Left ventricle myocardium superior (tissue), 1 donor: ENCODE results near the gene LINGO3. TPM values are rescaled to one million over a fixed set of nuclear protein-coding genes. Genes with fewer than 3 reads are reported as not detected.
"Not testable (repeated sequence)": the region's sequence is repeated elsewhere in the genome, so short reads cannot be mapped to it uniquely, and the experiment has no call there.

Source experiments
- ATAC-seq: fragments of 200-7000 bp; cut with Tn5 transposase; one replicate; pipeline ENCODE4 v1.9.1; 2020; ENCODE audit warnings: mild to moderate bottlenecking, moderate library complexity
- DNase-seq: peaks from one replicate; pipeline ENCODE4 v3.0.0-alpha.2; 2020
- intact Hi-C: fragments of 100-400 bp; cut with micrococcal nuclease; formaldehyde crosslinking; loops from one replicate; pipeline ENCODE4 v1.11.0; 2022
- total RNA-seq: library from RNA; stranded (reverse); fragmentation: NEBNext Ultra II Directional; extraction: Animal tissue kit (Norgen Biotek cat#: 25700); gene quantifications from one replicate; pipeline ENCODE4 v1.2.1, GENCODE V29; 2021
- donor health status: DM: no; HTN: yes; CAD: no; lungs with severe emphysema.

The LINGO3 gene
- total RNA-seq, 1 donor from 2014 or later: not detected

- no peak for ATAC-seq
- no peak for DNase-seq
- intact Hi-C loops: no loop called here
Measured at GRCh38 chr19:2287585-2288337, 20.2 kb downstream of the LINGO3 start.

- no peak for ATAC-seq
- intact Hi-C loops: no loop called here
- DNase-seq: no peak
Measured at GRCh38 chr19:2286402-2287140, 21.4 kb downstream of the LINGO3 start.

GRCh38 chr19:2283835-2284507 is 24.0 kb downstream of the LINGO3 start:
- intact Hi-C loops: no loop called here
- no peak for ATAC-seq
- no peak for DNase-seq

DNA sequence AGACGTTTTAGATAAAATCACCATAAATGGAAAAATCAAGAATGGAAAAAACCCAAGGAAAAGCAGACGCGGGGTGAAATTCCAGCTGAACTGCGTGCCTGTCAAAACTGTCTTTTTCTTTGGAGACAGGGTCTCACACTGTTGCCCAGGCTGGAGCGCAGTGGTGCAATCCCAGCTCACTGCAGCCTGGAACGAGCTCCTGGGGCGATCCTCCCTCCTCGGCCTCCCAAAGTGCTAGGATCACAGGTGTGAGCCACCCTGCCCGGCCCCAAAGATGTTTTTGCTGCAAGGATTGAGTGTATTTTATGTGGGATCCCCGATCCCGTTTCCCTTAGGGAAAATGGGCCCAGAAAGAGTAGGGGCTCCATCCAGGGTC is 25.1 kb downstream of the LINGO3 start:
- intact Hi-C loops: no loop called here
- ATAC-seq (no peak), DNase-seq (no peak)

GRCh38 chr19:2282062-2282861 is 25.7 kb downstream of the LINGO3 start, which contains the start of gene PEAK3:
Gene PEAK3 (minus strand): TSS chr19:2282175. CDS start chr19:2280931, 1,244 bp downstream.
- intact Hi-C loops: no loop called here
- ATAC-seq (peak; percentile 93), DNase-seq (peak; percentile 87)

- ATAC-seq: peak; percentile 26
- intact Hi-C loops, DNase-seq: not testable (repeated sequence)
Measured at GRCh38 chr19:2281265-2282061, 26.5 kb downstream of the LINGO3 start.

DNA sequence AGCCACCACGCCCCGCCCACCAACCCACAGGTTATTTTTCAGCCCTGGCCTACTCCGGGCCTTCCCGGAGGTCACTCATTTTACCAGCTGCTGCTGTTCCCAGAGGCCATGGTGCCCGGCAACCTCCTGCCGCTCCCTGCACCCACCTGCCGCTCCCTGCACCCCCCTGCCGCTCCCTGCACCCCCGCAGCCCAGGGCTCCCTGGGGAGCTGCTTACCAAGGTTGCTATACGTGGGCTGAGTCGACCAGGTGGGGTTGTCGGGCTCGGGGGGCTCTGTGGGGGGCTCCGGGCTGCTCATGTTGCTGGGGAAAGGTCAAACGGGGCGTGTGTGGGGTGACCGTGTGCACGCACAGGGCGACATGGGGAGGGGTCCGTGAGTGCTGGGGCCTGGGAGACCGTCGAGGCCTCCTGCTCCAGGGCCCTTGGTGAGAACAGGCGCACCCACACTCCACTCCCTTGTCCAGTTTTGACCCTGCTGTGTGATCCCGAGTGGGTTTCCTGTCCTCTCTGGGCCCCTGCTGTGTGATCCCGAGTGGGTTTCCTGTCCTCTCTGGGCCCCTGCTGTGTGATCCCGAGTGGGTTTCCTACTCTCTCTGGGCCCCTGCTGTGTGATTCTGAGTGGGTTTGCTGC is 27.2 kb downstream of the LINGO3 start:
- ATAC-seq (no peak), DNase-seq (no peak)
- intact Hi-C loops: no loop called here

GRCh38 chr19:2278459-2279158 is 29.3 kb downstream of the LINGO3 start:
- ATAC-seq (no peak), DNase-seq (no peak)

GRCh38 chr19:2277138-2277537 is 30.8 kb downstream of the LINGO3 start:
- ATAC-seq (no peak), DNase-seq (no peak)
- intact Hi-C loops: no loop called here

More at GRCh38 chr19:2278459-2279158, 29.3 kb downstream of the LINGO3 start:
- intact Hi-C loops: no loop called here

DNA sequence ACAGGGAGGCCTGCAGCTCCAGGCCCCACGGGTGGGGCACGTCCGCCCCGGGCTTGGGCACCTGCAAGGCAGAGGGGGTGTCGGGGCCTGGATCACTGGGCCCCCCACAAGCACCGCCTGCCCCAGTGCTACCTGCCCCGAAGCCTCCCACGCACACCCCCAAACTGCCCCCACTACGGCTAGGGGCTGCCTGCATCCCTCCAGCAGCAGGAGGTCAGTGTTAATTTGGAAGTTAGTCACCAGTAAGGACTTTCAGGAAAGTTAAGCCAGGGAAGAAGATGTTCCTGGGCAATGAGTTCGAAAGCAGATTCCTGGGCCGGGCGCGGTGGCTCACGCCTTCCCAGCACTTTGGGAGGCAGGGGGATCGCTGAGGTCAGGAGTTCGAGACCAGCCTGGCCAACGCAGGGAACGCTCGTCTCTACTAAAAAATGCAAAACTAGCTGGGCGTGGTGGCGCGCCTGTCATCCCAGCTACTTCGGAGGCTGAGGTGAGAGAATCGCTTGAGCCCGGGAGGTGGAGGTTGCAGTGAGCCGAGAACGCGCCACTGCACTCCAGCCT is 31.4 kb downstream of the LINGO3 start:
- intact Hi-C loops: no loop called here
- ATAC-seq (no peak), DNase-seq (no peak)

DNA sequence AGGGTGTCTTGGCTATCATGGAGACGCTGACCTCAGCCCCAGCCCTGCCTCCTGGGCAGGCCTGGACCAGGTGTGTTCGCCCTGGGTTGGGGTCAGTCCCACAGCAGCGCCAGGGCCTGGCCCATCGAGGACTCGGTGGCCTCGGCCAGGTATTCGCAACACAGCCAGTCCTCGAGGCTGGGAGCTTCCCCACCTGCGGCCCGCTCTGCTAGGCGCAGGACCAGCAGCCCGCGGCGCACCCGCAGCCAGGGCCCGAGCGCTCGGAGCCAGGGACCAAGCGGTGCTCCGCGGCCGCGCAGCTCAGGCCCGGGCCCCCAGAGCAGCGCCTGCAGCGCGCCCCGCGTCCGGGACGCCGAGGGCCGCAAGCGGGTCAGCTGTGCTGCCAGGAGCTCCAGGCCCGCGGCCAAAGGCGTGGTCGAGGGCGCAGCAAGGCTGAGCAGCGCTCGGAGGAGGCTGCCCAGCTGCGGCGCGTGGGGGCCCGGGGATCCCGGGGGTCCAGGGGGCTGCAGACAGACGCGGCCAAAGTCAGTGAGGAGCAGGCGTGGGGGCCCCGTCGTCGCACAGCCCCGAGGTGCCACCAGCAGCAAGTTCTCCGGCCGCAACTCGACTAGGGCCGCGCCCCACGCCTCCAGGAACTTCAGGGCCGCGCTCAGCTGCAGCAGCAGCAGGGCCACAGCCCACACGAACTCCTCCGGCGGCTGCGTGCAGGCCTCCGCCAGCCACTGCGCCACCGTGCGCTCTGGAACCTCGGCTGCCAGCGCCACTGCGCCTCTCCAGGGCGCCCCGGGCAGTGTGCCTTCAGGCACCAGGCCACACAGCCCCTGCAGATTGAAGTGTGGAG is 32.1 kb downstream of the LINGO3 start:
- intact Hi-C loops: no loop called here
- peak; percentile 78 for DNase-seq
- ATAC-seq: peak; percentile 26

DNA sequence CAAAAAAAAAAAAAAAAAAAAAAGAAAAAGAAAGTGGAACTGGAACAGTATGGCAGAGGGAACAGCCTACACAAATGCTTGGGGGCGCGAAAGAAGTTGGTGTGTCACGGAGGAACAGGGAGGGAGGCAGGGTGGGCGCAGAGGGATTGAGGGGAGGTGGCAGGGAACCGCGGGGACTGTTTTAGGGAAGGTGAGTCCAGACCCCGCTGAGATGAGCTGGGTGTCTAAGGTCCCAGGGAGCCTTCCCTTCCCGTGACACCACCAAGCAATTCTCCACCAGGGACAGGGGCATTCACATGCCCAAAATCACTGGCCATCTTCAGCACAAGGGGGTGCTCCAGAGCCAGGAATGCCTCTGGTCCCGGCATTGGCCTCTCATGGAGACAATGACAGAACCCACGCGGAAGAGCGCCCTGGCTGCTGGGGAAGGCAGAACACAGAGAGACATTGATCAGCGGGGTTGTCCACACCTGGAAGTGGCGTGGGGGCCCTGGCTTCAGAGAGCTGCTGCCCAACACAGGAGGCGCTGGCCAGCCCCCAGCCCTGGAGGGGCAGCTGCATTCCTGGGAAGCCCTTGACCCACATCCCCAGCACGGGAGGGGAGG is 32.9 kb downstream of the LINGO3 start:
- ATAC-seq (peak; percentile 25), DNase-seq (peak; percentile 74)
- intact Hi-C loops: no loop called here

DNA sequence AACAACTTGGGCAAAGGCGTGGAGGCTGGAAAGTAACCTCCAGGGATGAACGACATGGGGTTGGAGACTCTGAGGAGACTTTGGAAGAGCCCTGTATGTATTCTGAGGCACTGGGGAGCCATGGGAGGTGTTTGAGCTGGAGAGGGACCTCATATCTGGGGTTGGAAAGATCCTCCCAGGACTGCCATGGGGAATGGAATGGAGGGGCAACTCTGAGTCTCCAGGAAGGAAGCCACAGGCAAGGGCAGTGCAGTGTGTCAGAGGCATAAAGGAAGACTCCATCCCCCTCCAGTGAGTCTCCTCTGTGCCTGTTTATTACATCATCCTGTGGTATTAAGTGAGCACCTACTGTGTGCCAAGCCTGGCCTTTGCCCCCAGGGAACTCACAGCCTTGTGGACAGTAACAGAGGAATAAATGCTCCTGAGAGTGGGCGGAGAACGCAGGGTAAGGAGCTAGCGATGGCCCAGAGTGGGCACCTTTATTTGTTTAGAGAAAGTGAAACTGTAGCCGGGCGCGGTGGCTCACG is 33.7 kb downstream of the LINGO3 start:
- intact Hi-C loops: no loop called here
- DNase-seq: no peak
- no peak for ATAC-seq

DNA sequence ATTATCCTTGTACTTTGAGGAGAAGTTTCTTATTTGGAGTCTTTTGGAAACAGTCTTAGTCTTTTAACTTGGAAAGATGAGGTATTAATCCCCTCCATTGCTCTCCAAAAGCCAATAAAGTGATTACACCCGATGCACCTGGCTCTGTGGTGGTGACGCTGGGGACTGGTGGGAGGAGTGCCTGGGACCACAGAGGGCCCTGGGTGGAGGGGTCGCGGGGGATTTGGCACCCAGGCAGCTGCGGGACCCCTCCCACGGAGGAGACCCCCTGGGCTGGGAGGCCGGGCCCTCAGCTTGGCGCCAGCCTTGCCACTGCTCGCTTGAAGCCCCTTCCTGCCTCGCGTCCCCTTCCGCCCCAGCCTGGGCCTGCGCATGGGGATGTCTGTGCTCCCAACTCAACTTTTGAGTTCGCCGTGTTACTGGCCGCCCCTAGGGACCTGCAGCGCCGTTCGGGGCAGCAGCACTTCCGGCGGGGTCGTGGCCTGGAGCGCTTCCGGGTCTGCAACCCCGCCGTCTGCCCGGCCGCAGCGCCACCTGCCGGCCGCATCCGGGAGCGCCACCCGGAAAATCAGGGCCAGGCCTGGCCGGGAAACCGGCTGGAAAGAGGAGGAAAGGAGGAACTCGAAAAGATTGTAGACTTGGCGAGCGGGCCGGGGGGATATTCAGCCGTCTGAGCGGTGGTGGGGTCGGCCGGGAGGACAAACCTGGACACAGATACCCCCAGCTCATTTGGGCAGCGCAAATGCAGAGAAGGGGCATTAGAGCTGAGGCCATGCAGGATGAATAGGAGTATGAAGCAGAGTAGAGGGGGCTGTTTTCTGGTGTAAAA is 34.4 kb downstream of the LINGO3 start:
- peak; percentile 89 for DNase-seq
- ATAC-seq: peak; percentile 10
- intact Hi-C loops: no loop called here
